ENCODE measurements around the gene CYSLTR2.

GRCh38 chr13:48626726-48627451 lies 26.8 kb upstream of the CYSLTR2 start:
- no peak for TF ChIP-seq CTCF (IDR thresholded peaks at IDR 0.05)
- no peak for TF ChIP-seq POLR2A (IDR thresholded peaks at IDR 0.05)

All from adrenal gland (tissue), 5 donors.